GM20000 (cell line): Measurements from ENCODE around the gene SLCO2B1.

ENCODE experiments used
- DNase-seq: peaks from one replicate; pipeline ENCODE4 v3.0.0; 2012; ENCODE audit warnings: low spot score
- TF ChIP-seq, protein P1 (sequence below): IDR thresholded peaks from 2 replicates; pipeline ENCODE4 v1.5.1; 2012; ENCODE audit warnings: mild to moderate bottlenecking, control low read depth; ENCODE audit errors: extremely low read depth, missing control alignments

Gene SLCO2B1

DNA sequence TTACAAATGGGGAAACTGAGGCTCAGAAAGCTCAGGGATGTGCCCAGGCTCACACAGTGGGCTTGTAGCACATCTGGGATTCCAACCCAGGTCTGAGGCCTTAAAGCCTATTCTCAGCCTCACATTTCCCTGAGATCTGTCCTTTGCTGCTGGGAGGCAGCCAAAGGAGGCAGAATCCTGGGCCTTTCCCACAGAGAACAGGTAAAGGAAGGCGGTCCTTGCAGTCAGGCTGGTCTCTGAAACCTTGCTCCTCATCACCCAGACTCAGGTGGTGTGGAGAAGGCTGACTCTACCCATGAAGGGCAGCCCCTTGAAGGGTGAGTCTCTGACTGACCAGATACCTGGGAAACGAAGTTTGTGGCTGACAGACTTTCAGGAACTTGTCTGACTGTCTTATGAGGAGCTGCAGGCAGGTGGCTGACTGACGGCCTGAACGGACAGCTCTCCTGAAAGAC lies 7.8 kb downstream of the SLCO2B1 start:
- DNase-seq: no peak
- TF ChIP-seq, protein P1, sequence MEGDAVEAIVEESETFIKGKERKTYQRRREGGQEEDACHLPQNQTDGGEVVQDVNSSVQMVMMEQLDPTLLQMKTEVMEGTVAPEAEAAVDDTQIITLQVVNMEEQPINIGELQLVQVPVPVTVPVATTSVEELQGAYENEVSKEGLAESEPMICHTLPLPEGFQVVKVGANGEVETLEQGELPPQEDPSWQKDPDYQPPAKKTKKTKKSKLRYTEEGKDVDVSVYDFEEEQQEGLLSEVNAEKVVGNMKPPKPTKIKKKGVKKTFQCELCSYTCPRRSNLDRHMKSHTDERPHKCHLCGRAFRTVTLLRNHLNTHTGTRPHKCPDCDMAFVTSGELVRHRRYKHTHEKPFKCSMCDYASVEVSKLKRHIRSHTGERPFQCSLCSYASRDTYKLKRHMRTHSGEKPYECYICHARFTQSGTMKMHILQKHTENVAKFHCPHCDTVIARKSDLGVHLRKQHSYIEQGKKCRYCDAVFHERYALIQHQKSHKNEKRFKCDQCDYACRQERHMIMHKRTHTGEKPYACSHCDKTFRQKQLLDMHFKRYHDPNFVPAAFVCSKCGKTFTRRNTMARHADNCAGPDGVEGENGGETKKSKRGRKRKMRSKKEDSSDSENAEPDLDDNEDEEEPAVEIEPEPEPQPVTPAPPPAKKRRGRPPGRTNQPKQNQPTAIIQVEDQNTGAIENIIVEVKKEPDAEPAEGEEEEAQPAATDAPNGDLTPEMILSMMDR: no peak

DNA sequence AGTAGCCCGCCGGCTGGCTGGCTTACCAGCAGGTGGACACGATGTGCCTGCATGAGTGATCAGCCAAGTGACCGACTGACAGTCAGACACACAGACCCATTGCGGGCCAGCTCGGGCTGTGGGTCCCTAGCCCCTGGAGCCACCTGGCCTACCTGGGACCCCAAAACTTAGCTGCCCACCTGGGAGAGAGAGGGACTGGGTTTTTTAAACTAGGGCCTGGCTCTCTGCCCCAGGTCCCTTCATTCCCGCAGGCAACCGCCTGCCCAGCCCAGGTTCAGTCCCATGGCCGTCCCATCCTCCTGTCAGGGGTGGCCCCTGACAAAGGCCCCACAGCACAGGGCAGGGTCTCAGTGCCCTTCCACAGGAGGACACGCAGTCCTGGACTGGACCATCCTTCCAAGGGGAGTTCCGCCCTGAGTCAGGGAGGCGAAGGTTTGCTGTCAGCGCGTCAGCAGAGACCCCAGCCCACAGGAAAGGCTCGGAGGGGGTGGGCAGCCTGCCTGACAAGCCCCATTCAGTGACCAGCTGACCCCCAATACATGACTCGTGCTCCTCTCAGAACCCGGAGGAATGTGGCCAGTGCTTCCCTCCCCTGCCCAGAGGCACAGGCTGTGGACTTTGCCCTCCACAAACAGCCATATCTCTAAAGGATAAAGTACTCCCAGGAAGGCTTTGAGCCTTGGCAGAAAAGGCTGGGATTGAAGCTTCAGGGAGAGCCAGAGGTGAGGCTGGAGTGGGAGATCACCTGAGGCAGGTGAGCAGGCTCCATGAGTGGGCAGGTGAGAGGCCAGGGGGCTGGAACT lies 8.4 kb downstream of the SLCO2B1 start:
- TF ChIP-seq, protein P1: no peak

GRCh38 chr11:75160220-75160757 lies 9.4 kb downstream of the SLCO2B1 start:
- no peak for DNase-seq
- TF ChIP-seq, protein P1: no peak

More for the DNA sequence above, 8.4 kb downstream of the SLCO2B1 start:
- DNase-seq: no peak

GRCh38 chr11:75160880-75161279 lies 10.0 kb downstream of the SLCO2B1 start:
- TF ChIP-seq, protein P1: no peak

GRCh38 chr11:75161506-75162095 lies 10.7 kb downstream of the SLCO2B1 start:
- TF ChIP-seq, protein P1: no peak
- DNase-seq: no peak

More at GRCh38 chr11:75160880-75161279, 10.0 kb downstream of the SLCO2B1 start:
- DNase-seq: no peak

- no peak for DNase-seq
- TF ChIP-seq, protein P1: no peak
Observed at GRCh38 chr11:75162954-75163353, 12.0 kb downstream of the SLCO2B1 start.
